Measurements from ENCODE around the gene ZNF366. TPM values are rescaled to one million over a fixed set of nuclear protein-coding genes. Genes with fewer than 3 reads are reported as not detected.

The ZNF366 gene
- total RNA-seq, 1 experiment from 2014 or later, result not detected

DNA sequence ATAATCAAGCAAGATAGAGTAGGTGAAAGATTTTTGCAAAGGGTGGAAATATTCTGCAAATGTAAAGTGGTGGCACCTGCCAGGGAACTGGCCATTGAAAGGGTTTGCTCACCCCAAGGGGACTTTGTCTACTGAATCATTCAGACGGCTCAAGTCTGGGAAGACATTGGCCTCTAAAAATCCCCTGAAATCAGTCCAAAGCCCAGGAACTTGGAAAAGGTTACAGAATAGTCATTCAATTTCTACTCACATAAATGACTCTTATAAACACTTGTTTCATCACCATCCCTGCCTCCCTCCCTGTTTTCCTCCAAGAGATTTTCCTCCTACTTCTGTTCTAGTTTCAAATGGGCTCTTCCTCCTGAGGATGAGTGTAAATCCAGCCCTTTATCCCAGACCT, 28.5 kb downstream of the ZNF366 start:
- no peak overlapping the region for H3K27ac ChIP-seq (ENCODE audit: low read depth, low read length)
- POLR2A ChIA-PET, result no interaction called here
- CTCF ChIA-PET, result no interaction called here

More for the DNA sequence above, 28.5 kb downstream of the ZNF366 start:
- Histone ChIP-seq H3K27me3 (ENCODE audit: insufficient read depth, low read length) (no peaks in the 10 kb centered on the region), H3K9me2 (ENCODE audit: insufficient read depth) (no peaks in the 10 kb centered on the region), H3K4me2 (ENCODE audit: low read length) (no peak overlapping the region), H3K4me1 (ENCODE audit: control insufficient read depth in 1 of 2, insufficient read depth in 2 of 2, low read length in 2 of 2) (no peaks in the 10 kb centered on the region), H3K9me3 (ENCODE audit: control insufficient read depth in 1 of 2, insufficient read depth in 1 of 2, low read depth in 1 of 2, low read length in 2 of 2) (no peaks in the 10 kb centered on the region), H3K9ac (ENCODE audit: low read length) (no peak overlapping the region), H3K79me2 (ENCODE audit: insufficient read depth, low read length) (no peaks in the 10 kb centered on the region), H3K36me3 (ENCODE audit: control insufficient read depth in 1 of 2, insufficient read depth in 2 of 2, low read length in 2 of 2) (no peaks in the 10 kb centered on the region), H3K4me3 (replicated peaks in 1 of 2; ENCODE audit: low read depth in 1 of 2, low read length in 2 of 2) (no peak overlapping the region), H2AFZ (ENCODE audit: low read depth, low read length, poor library complexity, severe bottlenecking) (no peak overlapping the region), H4K20me1 (ENCODE audit: insufficient read depth) (no peaks in the 10 kb centered on the region)
- no TSS peak for BruUV-seq (replicated peaks)
- intact Hi-C loops (cut with micrococcal nuclease), result no loop called here
- RAD21 ChIA-PET (ENCODE audit: low non-redundant PET in 1 of 2, low total read pairs in 2 of 2, uncharacterized antibody in 2 of 2, unreplicated experiment in 2 of 2), result no interaction called here
- no peak for DNase-seq (ENCODE audit: low read depth, low spot score)
- ATAC-seq, result no peak
- TF ChIP-seq, protein P1, sequence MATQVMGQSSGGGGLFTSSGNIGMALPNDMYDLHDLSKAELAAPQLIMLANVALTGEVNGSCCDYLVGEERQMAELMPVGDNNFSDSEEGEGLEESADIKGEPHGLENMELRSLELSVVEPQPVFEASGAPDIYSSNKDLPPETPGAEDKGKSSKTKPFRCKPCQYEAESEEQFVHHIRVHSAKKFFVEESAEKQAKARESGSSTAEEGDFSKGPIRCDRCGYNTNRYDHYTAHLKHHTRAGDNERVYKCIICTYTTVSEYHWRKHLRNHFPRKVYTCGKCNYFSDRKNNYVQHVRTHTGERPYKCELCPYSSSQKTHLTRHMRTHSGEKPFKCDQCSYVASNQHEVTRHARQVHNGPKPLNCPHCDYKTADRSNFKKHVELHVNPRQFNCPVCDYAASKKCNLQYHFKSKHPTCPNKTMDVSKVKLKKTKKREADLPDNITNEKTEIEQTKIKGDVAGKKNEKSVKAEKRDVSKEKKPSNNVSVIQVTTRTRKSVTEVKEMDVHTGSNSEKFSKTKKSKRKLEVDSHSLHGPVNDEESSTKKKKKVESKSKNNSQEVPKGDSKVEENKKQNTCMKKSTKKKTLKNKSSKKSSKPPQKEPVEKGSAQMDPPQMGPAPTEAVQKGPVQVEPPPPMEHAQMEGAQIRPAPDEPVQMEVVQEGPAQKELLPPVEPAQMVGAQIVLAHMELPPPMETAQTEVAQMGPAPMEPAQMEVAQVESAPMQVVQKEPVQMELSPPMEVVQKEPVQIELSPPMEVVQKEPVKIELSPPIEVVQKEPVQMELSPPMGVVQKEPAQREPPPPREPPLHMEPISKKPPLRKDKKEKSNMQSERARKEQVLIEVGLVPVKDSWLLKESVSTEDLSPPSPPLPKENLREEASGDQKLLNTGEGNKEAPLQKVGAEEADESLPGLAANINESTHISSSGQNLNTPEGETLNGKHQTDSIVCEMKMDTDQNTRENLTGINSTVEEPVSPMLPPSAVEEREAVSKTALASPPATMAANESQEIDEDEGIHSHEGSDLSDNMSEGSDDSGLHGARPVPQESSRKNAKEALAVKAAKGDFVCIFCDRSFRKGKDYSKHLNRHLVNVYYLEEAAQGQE (IDR thresholded peaks at IDR 0.05; ENCODE audit: low read depth), result no peak
- TF ChIP-seq EZH2 (IDR thresholded peaks at IDR 0.05), result no peak
- TF ChIP-seq FOSL1 (IDR thresholded peaks at IDR 0.05; ENCODE audit: low read depth), result no peak
- no peak for TF ChIP-seq EGR1 (IDR thresholded peaks at IDR 0.05; ENCODE audit: low read depth)
- no peak for TF ChIP-seq POLR2AphosphoS5 (IDR thresholded peaks at IDR 0.05; ENCODE audit: low read depth, low read length)
- no peak for TF ChIP-seq YY1 (IDR thresholded peaks at IDR 0.05; ENCODE audit: extremely low read depth, insufficient replicate concordance, low read depth, low read length)
- no peak for TF ChIP-seq SP1 (IDR thresholded peaks at IDR 0.05; ENCODE audit: low read depth)
- no peak for TF ChIP-seq SRF (IDR thresholded peaks at IDR 0.05; ENCODE audit: low read depth)
- no peak for TF ChIP-seq CBX3 (IDR thresholded peaks at IDR 0.05; ENCODE audit: low read depth)
- TF ChIP-seq, protein P2, sequence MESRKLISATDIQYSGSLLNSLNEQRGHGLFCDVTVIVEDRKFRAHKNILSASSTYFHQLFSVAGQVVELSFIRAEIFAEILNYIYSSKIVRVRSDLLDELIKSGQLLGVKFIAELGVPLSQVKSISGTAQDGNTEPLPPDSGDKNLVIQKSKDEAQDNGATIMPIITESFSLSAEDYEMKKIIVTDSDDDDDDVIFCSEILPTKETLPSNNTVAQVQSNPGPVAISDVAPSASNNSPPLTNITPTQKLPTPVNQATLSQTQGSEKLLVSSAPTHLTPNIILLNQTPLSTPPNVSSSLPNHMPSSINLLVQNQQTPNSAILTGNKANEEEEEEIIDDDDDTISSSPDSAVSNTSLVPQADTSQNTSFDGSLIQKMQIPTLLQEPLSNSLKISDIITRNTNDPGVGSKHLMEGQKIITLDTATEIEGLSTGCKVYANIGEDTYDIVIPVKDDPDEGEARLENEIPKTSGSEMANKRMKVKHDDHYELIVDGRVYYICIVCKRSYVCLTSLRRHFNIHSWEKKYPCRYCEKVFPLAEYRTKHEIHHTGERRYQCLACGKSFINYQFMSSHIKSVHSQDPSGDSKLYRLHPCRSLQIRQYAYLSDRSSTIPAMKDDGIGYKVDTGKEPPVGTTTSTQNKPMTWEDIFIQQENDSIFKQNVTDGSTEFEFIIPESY (IDR thresholded peaks at IDR 0.05; ENCODE audit: extremely low read depth, insufficient replicate concordance, low read length), result no peak
- no peak for TF ChIP-seq ZNF274 (IDR thresholded peaks at IDR 0.05; ENCODE audit: low read depth, low read length)
- no peak for TF ChIP-seq CEBPB (IDR thresholded peaks at IDR 0.05; ENCODE audit: low read depth)
- TF ChIP-seq TCF7L2 (IDR thresholded peaks at IDR 0.05; ENCODE audit: borderline replicate concordance, extremely low read depth, insufficient read depth, insufficient read length), result no peak
- TF ChIP-seq RAD21 (IDR thresholded peaks at IDR 0.05; ENCODE audit: low read depth), result no peak
- TF ChIP-seq ELF1 (IDR thresholded peaks at IDR 0.05; ENCODE audit: borderline replicate concordance, low read depth), result no peak
